GM18858 (cell line): ENCODE data around the gene CBR3.

ENCODE experiments used
- ATAC-seq: cut with Tn5 transposase; IDR thresholded peaks from one replicate; pipeline ENCODE4 v1.9.1; 2021; ENCODE audit not compliant: unreplicated experiment

The CBR3 gene

GRCh38 chr21:36183144-36183795 is 48.4 kb downstream of the CBR3 start:
- ATAC-seq, result no peak

- no peak for ATAC-seq
Measured at GRCh38 chr21:36184545-36184944, 49.7 kb downstream of the CBR3 start.

GRCh38 chr21:36185523-36185922 is 50.6 kb downstream of the CBR3 start:
- ATAC-seq, result no peak

GRCh38 chr21:36186081-36186480 is 51.2 kb downstream of the CBR3 start:
- ATAC-seq, result no peak

- no peak for ATAC-seq
Measured at GRCh38 chr21:36186506-36187399, 51.9 kb downstream of the CBR3 start.

- no peak for ATAC-seq
Measured at GRCh38 chr21:36188081-36188681, 53.3 kb downstream of the CBR3 start.

- no peak for ATAC-seq
Measured at GRCh38 chr21:36188937-36189336, 54.1 kb downstream of the CBR3 start.

GRCh38 chr21:36190736-36191135 is 55.9 kb downstream of the CBR3 start:
- no peak for ATAC-seq

- ATAC-seq, result no peak
Measured at GRCh38 chr21:36193200-36193599, 58.3 kb downstream of the CBR3 start.

GRCh38 chr21:36194024-36194423 is 59.1 kb downstream of the CBR3 start:
- ATAC-seq, result no peak

- no peak for ATAC-seq
Measured at GRCh38 chr21:36195613-36196012, 60.7 kb downstream of the CBR3 start.
